ENCODE results near the gene SLC25A27.

SLC25A27 gene

DNA sequence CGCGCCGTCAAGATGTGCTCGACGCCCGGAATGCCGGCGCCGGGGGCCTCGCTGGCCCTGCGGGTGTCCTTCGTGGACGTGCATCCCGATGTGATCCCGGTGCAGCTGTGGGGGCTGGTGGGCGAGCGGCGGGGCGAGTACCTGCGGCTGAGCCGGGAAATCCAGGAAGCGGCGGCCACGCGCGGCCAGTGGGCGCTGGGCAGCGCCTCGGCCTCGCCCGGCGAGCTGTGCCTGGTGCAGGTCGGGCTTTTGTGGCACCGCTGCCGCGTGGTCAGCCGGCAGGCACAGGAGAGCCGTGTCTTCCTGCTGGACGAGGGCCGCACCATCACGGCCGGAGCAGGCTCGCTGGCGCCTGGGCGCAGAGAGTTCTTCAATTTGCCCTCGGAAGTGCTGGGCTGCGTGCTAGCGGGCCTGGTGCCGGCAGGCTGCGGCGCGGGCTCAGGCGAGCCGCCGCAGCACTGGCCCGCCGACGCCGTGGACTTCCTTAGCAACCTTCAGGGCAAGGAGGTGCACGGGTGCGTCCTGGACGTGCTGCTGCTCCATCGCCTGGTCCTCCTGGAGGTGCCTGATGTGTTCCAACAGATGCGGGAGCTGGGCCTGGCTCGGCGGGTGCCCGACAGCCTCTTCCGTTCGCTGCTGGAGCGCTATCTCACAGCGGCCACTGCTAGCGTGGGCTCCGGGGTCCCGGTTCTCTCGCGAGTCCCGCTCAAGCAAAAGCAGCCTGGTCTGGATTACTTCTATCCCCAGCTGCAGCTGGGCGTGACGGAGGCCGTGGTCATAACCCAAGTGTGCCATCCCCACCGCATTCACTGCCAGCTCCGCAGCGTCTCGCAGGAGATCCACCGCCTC is 35.6 kb downstream of the SLC25A27 start:
- TF ChIP-seq, protein P1, sequence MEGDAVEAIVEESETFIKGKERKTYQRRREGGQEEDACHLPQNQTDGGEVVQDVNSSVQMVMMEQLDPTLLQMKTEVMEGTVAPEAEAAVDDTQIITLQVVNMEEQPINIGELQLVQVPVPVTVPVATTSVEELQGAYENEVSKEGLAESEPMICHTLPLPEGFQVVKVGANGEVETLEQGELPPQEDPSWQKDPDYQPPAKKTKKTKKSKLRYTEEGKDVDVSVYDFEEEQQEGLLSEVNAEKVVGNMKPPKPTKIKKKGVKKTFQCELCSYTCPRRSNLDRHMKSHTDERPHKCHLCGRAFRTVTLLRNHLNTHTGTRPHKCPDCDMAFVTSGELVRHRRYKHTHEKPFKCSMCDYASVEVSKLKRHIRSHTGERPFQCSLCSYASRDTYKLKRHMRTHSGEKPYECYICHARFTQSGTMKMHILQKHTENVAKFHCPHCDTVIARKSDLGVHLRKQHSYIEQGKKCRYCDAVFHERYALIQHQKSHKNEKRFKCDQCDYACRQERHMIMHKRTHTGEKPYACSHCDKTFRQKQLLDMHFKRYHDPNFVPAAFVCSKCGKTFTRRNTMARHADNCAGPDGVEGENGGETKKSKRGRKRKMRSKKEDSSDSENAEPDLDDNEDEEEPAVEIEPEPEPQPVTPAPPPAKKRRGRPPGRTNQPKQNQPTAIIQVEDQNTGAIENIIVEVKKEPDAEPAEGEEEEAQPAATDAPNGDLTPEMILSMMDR (IDR thresholded peaks at IDR 0.05; ENCODE audit: low read depth, low read length): no peak
- H3K27me3 ChIP-seq (ENCODE audit: insufficient read depth, low read depth, severe bottlenecking): no peaks in the 10 kb centered on the region
- no peaks in the 10 kb centered on the region for H3K36me3 ChIP-seq
- no peaks in the 10 kb centered on the region for H3K9me3 ChIP-seq (ENCODE audit: severe bottlenecking)
- H3K4me3 ChIP-seq (ENCODE audit: low read depth, low read length): no peak overlapping the region
- no peak overlapping the region for H3K27ac ChIP-seq
- no peak for DNase-seq

DNA sequence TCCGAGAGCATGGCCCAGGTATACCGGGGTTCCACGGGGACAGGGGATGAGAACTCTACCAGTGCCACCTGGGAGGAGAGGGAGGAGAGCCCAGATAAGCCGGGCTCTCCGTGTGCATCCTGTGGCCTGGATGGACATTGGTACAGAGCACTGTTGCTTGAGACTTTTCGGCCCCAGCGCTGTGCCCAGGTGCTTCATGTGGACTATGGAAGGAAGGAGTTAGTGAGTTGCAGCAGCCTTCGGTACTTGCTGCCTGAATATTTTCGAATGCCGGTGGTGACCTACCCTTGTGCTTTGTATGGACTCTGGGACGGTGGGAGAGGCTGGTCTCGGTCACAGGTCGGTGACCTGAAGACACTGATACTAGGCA is 36.2 kb downstream of the SLC25A27 start:
- H3K27me3 ChIP-seq (ENCODE audit: insufficient read depth, low read depth, severe bottlenecking): no peaks in the 10 kb centered on the region
- H3K4me3 ChIP-seq (ENCODE audit: low read depth, low read length): no peak overlapping the region
- TF ChIP-seq, protein P1 (IDR thresholded peaks at IDR 0.05; ENCODE audit: low read depth, low read length): no peak
- no peaks in the 10 kb centered on the region for H3K9me3 ChIP-seq (ENCODE audit: severe bottlenecking)
- DNase-seq: no peak
- H3K27ac ChIP-seq: no peak overlapping the region
- no peaks in the 10 kb centered on the region for H3K36me3 ChIP-seq

DNA sequence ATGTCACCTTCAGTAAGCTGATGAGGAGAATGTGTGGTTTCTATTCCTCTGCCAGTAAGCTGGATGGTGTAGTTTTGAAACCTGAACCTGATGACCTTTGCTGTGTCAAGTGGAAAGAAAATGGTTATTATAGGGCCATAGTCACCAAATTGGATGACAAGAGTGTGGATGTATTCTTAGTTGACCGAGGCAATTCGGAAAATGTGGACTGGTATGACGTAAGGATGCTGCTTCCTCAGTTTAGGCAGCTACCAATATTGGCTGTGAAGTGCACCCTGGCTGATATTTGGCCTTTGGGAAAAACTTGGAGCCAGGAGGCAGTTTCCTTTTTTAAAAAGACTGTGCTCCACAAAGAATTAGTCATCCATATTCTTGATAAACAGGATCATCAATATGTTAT is 36.9 kb downstream of the SLC25A27 start:
- Histone ChIP-seq H3K27ac (no peak overlapping the region), H3K9me3 (ENCODE audit: severe bottlenecking) (no peaks in the 10 kb centered on the region), H3K27me3 (ENCODE audit: insufficient read depth, low read depth, severe bottlenecking) (no peaks in the 10 kb centered on the region), H3K36me3 (no peaks in the 10 kb centered on the region), H3K4me3 (ENCODE audit: low read depth, low read length) (no peak overlapping the region)
- TF ChIP-seq, protein P1 (IDR thresholded peaks at IDR 0.05; ENCODE audit: low read depth, low read length): no peak
- DNase-seq: no peak

- no peak for DNase-seq
- TF ChIP-seq, protein P1 (IDR thresholded peaks at IDR 0.05; ENCODE audit: low read depth, low read length): no peak
- Histone ChIP-seq H3K36me3 (no peaks in the 10 kb centered on the region), H3K4me3 (ENCODE audit: low read depth, low read length) (no peak overlapping the region), H3K27ac (no peak overlapping the region), H3K9me3 (ENCODE audit: severe bottlenecking) (no peaks in the 10 kb centered on the region), H3K27me3 (ENCODE audit: insufficient read depth, low read depth, severe bottlenecking) (no peaks in the 10 kb centered on the region)
Observed at GRCh38 chr6:46690141-46690755, 37.5 kb downstream of the SLC25A27 start.

DNA sequence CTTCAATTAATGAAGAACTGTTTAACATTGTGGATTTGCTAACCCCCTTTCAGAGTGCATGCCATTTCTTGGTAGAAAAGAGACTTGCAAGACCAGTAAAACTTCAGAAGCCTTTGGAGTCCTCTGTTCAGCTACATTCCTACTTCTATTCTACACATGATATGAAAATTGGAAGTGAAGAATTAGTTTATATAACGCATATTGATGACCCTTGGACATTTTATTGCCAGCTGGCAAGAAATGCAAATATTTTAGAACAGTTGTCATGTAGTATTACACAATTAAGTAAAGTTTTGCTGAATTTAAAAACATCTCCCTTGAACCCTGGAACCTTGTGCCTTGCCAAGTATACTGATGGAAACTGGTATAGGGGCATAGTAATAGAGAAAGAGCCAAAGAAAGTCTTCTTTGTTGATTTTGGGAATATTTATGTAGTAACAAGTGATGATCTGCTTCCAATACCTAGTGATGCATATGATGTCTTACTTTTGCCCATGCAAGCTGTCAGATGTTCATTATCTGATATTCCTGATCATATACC is 38.2 kb downstream of the SLC25A27 start:
- no peaks in the 10 kb centered on the region for H3K9me3 ChIP-seq (ENCODE audit: severe bottlenecking)
- H3K27ac ChIP-seq: no peak overlapping the region
- TF ChIP-seq, protein P1 (IDR thresholded peaks at IDR 0.05; ENCODE audit: low read depth, low read length): no peak
- no peak for DNase-seq
- no peaks in the 10 kb centered on the region for H3K27me3 ChIP-seq (ENCODE audit: insufficient read depth, low read depth, severe bottlenecking)
- H3K36me3 ChIP-seq: no peaks in the 10 kb centered on the region
- H3K4me3 ChIP-seq (ENCODE audit: low read depth, low read length): no peak overlapping the region

Data from WERI-Rb-1 (cell line).